Subcutaneous abdominal adipose tissue (tissue), 5 donors: ENCODE results near the gene UBA52.

ENCODE experiments used
- H3K27ac ChIP-seq: one replicate; pipeline ENCODE4 v1.7.0; 2013; ENCODE audit warnings: low read depth, mild to moderate bottlenecking, inconsistent platforms, low read length, moderate library complexity
- H3K27me3 ChIP-seq, 5 donors: one replicate each; pipeline ENCODE4 v1.7.0; 2013; ENCODE audit warnings: low read length in 5 of 5, inconsistent platforms in 1 of 5; ENCODE audit not compliant: control insufficient read depth in 5 of 5, insufficient read depth in 4 of 5
- H3K36me3 ChIP-seq, 5 donors: one replicate each; pipeline ENCODE4 v1.7.0; 2013; ENCODE audit warnings: low read length in 5 of 5; ENCODE audit not compliant: control insufficient read depth in 5 of 5, insufficient read depth in 5 of 5
- H3K4me1 ChIP-seq, 5 donors: one replicate each; pipeline ENCODE4 v1.7.0; 2013; ENCODE audit warnings: low read length in 5 of 5, mild to moderate bottlenecking in 3 of 5, moderate library complexity in 1 of 5; ENCODE audit not compliant: control insufficient read depth in 5 of 5, insufficient read depth in 5 of 5
- H3K4me3 ChIP-seq, 5 donors: one replicate each; pipeline ENCODE4 v1.7.0; 2013; ENCODE audit warnings: low read length in 5 of 5, low read depth in 1 of 5
- H3K9ac ChIP-seq, 5 donors: one replicate each; pipeline ENCODE4 v1.7.0; 2013; ENCODE audit warnings: low read length in 5 of 5, mild to moderate bottlenecking in 4 of 5, moderate library complexity in 3 of 5
- H3K9me3 ChIP-seq, 5 donors: one replicate each; pipeline ENCODE4 v1.7.0; 2013; ENCODE audit warnings: low read length in 5 of 5; ENCODE audit not compliant: control insufficient read depth in 5 of 5
- donor health status: healthy.
- donor health status: healthy.
- donor health status: healthy.
- donor health status: healthy.
- donor health status: healthy.

The UBA52 gene

DNA sequence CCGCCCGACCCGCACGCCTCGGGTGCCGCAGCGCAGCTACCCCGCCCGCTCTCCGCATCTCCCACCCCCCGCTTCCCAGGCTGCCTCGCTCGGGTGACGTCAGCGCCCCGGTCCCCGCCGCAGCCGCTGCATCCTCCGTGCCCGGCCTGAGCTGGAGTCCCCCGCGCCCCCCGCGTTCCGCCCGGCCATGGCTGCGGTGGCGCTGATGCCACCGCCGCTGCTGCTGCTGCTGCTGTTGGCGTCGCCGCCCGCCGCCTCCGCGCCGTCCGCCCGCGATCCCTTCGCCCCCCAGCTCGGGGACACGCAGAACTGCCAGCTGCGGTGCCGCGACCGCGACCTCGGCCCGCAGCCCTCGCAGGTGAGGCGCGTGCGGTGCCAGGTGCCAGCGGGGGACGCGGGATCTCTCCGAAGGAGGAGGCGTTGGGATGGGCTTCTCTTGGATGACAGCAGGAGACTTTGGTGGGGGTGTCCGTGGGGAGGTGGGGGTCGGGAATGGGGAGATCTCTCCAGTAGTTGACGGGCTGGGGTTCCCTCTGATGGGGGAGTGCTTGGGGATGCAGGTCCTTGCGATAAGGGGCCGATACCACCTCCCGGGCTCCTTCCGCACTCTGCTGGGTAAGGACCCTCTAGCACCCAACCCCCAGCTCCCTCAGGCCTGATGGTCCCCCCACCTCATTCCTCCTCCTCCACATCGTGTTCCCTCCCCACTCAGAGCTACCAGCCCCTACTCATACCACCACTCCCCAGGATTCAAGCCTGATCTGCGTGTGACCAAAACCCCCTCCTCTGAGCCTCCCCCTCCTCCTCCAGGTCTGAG, 41.3 kb downstream of the UBA52 start, which contains the start of gene TMEM59L:
Gene TMEM59L, plus strand, starts transcription at position 99 of the 817 bp plus-strand sequence. Its CDS starts 89 bp downstream, at position 188.
- H3K27ac ChIP-seq = no peak within 1 kb of the TSS
- H3K36me3 ChIP-seq = no peaks in the 10 kb centered on the region
- no peaks in the 10 kb centered on the region for H3K9me3 ChIP-seq
- no peak within 1 kb of the TSS for H3K9ac ChIP-seq
- peaks cover 50 to 88% (median 78%) of the 10 kb centered on the region in 5 donors for H3K27me3 ChIP-seq
- H3K4me1 ChIP-seq = peaks cover 0 to 30% (median 11%) of the 10 kb centered on the region in 5 donors
- H3K4me3 ChIP-seq = peak within 1 kb of the TSS in 3 of 5 donors; percentile 38 to 56 (median 40)

GRCh38 chr19:18613589-18614234, 42.1 kb downstream of the UBA52 start:
- H3K4me3 ChIP-seq = no peak overlapping the region
- H3K4me1 ChIP-seq = peaks cover 0 to 29% (median 11%) of the 10 kb centered on the region in 5 donors
- H3K9ac ChIP-seq = no peak overlapping the region
- H3K36me3 ChIP-seq = no peaks in the 10 kb centered on the region
- no peak overlapping the region for H3K27ac ChIP-seq
- H3K27me3 ChIP-seq = peaks cover 43 to 81% (median 71%) of the 10 kb centered on the region in 5 donors
- no peaks in the 10 kb centered on the region for H3K9me3 ChIP-seq

GRCh38 chr19:18616023-18616422, 44.4 kb downstream of the UBA52 start:
- H3K4me1 ChIP-seq = peaks cover 0 to 22% (median 11%) of the 10 kb centered on the region in 5 donors
- H3K36me3 ChIP-seq = no peaks in the 10 kb centered on the region
- no peak overlapping the region for H3K27ac ChIP-seq
- H3K9ac ChIP-seq = no peak overlapping the region
- H3K27me3 ChIP-seq = peaks cover 25 to 59% (median 50%) of the 10 kb centered on the region in 5 donors
- H3K9me3 ChIP-seq = no peaks in the 10 kb centered on the region
- H3K4me3 ChIP-seq = no peak overlapping the region

- Histone ChIP-seq H3K4me1 (peaks cover 0 to 8% (median 3%) of the 10 kb centered on the region in 5 donors), H3K27ac (no peak overlapping the region), H3K36me3 (no peaks in the 10 kb centered on the region), H3K27me3 (peaks cover 12 to 50% (median 37%) of the 10 kb centered on the region in 5 donors), H3K4me3 (no peak overlapping the region), H3K9me3 (no peaks in the 10 kb centered on the region), H3K9ac (no peak overlapping the region)
Observed at GRCh38 chr19:18617562-18617961, 45.9 kb downstream of the UBA52 start.

DNA sequence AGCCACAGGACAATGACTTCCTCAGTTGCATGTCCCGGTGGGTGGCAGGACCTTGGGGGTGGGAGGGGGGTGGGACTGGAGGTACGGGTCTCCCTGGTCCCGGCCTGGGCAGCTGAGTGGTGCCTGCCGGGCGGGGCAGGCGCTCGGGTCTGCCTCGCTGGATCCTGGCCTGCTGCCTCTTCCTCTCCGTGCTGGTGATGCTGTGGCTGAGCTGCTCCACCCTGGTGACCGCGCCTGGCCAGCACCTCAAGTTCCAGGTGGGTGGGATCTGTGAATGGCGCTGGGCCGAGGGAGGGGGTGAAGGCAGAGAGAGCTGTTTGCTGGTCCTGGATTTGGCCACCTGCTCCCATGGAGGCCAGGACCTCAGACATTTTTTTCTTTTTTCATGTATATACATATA, 46.6 kb downstream of the UBA52 start:
- Histone ChIP-seq H3K27ac (no peak overlapping the region), H3K27me3 (peaks cover 11 to 44% (median 30%) of the 10 kb centered on the region in 5 donors), H3K4me3 (no peak overlapping the region), H3K36me3 (no peaks in the 10 kb centered on the region), H3K9me3 (no peaks in the 10 kb centered on the region), H3K9ac (no peak overlapping the region), H3K4me1 (peaks cover 0 to 1% (median 0%) of the 10 kb centered on the region in 5 donors)

DNA sequence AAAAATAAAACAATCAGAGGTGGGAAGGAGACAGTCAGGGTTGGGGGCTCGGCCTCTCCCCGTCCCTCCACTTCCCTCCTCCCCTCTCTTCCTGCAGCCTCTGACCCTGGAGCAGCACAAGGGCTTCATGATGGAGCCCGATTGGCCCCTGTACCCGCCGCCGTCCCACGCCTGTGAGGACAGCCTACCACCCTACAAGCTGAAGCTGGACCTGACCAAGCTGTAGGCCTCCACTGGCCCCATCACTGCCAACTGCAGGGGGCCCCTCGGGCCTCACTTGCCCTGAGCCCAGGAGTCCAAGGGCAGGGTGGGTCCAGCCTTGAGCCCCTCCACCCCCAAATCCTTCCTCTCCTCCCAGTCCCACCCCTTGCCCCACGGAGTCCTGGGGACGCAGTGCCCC, 48.7 kb downstream of the UBA52 start:
- H3K9ac ChIP-seq = no peak overlapping the region

DNA sequence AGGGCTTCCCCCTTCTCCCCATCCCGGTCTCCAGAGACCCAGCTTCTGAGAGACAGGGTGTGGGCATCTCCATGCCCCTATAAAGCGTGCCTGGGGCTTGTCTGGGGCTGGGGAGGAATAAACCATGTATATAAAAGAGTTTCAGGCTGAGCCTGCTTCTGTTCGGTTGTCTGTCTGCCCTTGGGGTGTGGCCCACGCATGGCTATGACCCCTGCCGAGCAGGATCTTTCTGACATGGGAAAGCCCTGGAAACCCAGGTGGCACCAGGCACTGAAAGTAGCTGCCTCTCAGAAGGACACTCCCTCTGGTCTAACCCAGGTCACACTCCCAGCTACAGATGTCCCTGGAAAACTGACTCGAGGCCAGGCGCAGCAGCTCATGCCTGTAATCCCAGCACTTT, 49.2 kb downstream of the UBA52 start:
- H3K27me3 ChIP-seq = peaks cover 0 to 22% (median 13%) of the 10 kb centered on the region in 5 donors
- H3K27ac ChIP-seq = no peak overlapping the region
- no peak overlapping the region for H3K9ac ChIP-seq
- H3K4me1 ChIP-seq = no peaks in the 10 kb centered on the region
- no peak overlapping the region for H3K4me3 ChIP-seq
- no peaks in the 10 kb centered on the region for H3K9me3 ChIP-seq
- H3K36me3 ChIP-seq = no peaks in the 10 kb centered on the region

More for the DNA sequence above, 48.7 kb downstream of the UBA52 start:
- H3K9me3 ChIP-seq = no peaks in the 10 kb centered on the region
- no peaks in the 10 kb centered on the region for H3K36me3 ChIP-seq
- peaks cover 0 to 24% (median 15%) of the 10 kb centered on the region in 5 donors for H3K27me3 ChIP-seq
- H3K4me3 ChIP-seq = no peak overlapping the region
- H3K27ac ChIP-seq = no peak overlapping the region
- H3K4me1 ChIP-seq = no peaks in the 10 kb centered on the region

GRCh38 chr19:18626906-18627305, 55.2 kb downstream of the UBA52 start:
- Histone ChIP-seq H3K36me3 (no peaks in the 10 kb centered on the region), H3K4me1 (peaks cover 0 to 8% (median 2%) of the 10 kb centered on the region in 5 donors), H3K4me3 (no peak overlapping the region), H3K27ac (no peak overlapping the region), H3K27me3 (peaks cover 0 to 4% (median 0%) of the 10 kb centered on the region in 5 donors), H3K9me3 (no peaks in the 10 kb centered on the region), H3K9ac (no peak overlapping the region)
